ENCODE data around the gene COL6A1. TPM values are rescaled to one million over a fixed set of nuclear protein-coding genes. Genes with fewer than 3 reads are reported as not detected.
"Not testable (repeated sequence)": the region's sequence is repeated elsewhere in the genome, so short reads cannot be mapped to it uniquely, and the experiment has no call there.

The COL6A1 gene
- total RNA-seq, 1 experiment from 2014 or later, result 1.1 TPM

GRCh38 chr21:46005894-46006546 lies 24.4 kb downstream of the COL6A1 start:
- DNase-seq (ENCODE audit: low spot score), result not testable (repeated sequence)

GRCh38 chr21:46006547-46007491 lies 25.2 kb downstream of the COL6A1 start:
- DNase-seq (ENCODE audit: low spot score), result no peak

DNA sequence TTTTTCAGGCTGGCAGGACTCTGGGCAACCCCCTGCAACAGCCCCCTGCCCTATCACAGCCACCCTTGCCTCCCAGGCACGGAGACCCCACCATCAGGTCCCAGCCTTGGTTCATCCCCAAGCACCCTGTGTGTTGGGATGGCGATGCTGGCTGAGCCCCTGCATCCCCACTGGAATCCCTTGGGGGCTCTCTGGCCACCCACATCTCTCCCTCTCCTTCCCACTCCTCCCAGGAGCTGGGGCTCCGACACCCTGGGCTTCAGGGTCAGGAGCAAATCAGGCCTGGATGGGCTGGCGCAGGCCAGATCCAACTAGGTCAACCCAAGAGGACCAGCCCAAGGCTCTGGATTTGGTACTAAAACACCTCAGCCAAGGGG lies 25.9 kb downstream of the COL6A1 start:
- DNase-seq (ENCODE audit: low spot score), result no peak

DNA sequence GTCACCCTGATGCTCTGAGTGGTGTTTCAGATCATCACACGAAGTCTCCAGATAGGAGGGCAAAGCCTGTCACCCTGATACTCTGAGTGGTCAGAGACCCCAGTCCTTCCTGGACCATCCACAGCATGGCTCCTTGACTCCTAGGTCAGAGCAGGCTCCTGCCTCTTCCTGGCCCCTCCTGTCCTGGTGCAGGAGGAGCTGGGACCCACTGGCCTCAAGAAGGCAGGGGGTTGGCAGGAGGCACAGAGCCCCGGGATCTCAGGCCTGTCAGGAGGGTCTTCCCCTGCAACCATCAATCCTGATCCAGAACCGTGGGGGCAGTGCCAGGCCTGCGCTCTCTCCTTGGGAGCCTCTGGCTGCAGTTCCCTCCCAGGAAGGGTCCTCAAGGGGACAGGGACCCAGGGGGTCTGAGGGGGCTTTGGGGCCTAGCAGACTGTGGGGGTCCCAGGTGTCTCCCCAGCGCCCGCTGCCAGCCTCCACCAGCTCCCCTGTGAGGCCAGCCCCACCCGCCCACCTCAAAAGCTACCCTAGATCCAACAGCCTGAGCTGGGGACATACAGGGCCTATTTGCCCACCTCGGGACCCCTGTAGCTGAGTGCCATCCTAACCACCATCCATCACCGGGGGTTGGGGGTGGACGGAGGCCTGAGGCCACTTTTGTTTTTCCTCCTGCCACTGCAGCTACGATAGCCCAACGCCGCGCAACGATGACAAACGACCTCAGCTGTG lies 27.5 kb downstream of the COL6A1 start:
- DNase-seq (ENCODE audit: low spot score), result no peak

DNA sequence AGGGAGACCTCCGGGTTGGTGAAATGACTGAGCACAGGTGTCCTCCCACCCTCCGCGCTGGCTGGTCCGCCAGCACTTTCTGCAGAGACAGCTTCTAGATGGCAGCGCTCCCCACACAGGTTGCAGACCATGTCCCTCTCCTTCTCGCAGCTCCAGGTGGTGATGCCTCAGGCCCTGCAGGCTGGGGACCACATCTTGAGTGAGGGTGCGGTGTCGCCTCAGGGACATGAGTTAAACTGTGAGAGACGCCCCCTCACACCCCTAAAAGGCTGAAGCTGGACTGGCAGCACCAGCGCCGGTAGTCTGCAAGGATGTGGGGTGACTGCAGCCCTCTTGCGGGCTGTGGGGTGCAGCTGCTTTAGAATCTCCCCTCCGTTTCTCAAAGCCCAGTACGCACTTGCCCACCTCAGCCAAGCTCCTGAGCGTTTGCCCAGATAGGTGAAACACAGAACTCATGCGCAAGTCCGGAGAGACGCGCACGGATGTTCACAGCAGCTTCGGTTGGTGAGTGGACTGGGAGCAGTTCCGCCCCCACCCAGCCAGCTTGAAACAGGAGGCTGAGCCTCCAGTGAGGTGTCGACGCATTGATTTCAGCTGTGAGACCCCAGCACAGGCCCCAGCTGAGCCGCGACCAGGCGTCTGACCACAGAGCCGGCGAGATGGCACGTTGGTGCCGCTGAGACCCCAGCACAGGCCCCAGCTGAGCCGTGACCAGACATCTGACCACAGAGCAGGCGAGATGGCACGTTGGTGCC lies 28.6 kb downstream of the COL6A1 start:
- DNase-seq (ENCODE audit: low spot score), result no peak

GRCh38 chr21:46011267-46011967 lies 29.8 kb downstream of the COL6A1 start:
- no peak for DNase-seq (ENCODE audit: low spot score)

DNA sequence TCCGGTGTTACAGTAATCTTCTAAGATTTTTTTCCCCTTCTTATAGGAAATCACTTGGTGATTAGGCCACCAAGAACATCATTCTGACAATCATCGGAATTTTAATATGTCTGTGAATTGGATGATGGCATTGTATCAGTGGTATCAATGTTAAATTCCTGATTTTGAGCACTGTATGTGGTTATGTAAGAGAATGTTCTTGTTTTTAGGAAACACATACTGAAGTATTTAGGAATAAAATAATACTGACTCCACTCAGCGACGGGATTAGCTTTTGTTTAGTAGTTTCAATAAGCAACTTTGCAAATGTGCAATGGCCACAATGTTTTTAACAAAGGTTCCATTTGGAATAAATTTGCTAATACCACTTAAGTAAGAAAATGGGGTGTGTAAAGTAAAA lies 30.6 kb downstream of the COL6A1 start:
- no peak for DNase-seq (ENCODE audit: low spot score)

DNA sequence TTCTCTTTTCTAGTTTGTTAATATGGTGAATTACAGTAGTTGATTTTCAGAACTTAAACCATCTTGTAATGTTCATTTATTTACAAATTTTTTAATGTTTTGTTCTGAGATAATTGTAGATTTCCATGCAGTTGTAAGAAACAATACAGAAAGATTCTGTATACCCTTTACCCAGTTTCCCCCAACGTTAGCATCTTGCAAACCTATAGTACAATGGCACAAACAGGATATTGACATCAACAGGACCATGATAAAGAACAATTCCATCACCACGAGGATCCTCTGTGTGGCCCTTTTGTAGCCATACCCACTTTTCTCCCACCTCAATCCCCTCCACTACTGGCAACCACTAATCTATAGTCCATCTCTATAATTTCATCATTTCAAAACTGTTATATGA lies 33.3 kb downstream of the COL6A1 start:
- DNase-seq (ENCODE audit: low spot score), result no peak

- no peak for DNase-seq (ENCODE audit: low spot score)
Measured at GRCh38 chr21:46017148-46017547, 35.6 kb downstream of the COL6A1 start.

DNA sequence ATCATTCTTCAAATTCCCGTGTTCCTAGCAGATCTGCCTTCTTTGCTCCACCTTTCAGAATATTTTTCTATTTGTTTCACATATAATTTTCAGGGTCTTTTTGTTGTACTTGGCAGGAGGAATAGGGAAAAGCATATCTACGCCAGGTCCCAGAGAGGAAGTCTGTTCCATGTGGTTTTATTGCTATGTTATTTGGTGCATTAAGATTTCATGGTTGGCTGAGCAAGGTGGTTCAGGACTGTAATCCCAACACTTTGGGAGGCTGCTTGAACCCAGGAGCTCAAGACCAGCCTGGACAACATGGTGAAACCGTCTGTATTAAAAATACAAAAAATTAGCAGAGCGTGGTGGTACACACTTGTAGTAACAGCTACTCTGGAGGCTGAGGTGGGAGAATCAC lies 36.1 kb downstream of the COL6A1 start:
- DNase-seq (ENCODE audit: low spot score), result no peak

DNA sequence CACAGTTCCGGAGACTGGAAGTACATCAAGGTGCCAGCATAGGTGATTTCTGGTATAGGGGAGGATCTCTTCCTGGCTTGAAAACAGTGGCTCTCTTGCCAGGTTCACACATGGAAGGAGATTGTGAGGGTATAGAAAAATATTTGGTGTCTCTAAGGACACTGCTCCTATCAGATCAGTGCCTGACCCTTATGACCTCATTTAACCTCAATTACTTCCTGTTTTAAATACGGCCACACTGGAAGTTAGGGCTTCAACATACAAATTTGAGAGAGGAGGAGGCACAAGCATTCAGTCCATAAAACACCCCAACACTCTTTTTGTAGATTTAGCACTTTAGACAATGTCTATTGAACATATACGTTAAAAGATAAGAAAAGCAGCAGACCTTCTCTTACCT lies 37.0 kb downstream of the COL6A1 start:
- DNase-seq (ENCODE audit: low spot score), result no peak

- no peak for DNase-seq (ENCODE audit: low spot score)
Measured at GRCh38 chr21:46020581-46020980, 39.0 kb downstream of the COL6A1 start.

GRCh38 chr21:46021398-46021797 lies 39.8 kb downstream of the COL6A1 start:
- no peak for DNase-seq (ENCODE audit: low spot score)

DNA sequence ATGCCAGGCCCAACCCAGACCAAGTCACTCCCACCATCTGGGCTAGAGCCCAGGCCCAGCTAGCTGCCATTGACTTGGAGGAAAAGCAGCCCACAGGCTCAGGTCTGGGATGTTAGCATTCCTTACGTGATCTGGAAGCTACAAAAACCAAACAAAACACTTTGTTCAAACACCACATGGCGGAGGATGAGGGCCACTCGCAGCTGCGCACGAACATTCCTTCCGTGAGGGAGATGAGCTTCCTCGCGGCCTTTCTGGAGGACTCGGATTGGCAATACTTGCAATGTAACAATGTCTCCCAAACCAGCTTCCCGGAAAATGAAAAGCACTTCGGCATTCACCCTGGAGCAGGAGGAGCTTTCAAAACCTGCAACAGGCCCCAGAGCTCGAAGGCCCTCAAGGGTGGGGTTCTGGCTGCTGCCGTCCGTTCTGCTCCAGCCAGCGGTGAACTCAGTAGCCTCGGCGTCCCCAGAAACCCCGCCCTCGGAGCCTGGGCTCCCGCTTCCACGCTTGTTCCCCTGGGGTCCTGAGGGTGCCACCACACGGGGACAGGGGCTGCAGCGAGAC lies 40.5 kb downstream of the COL6A1 start:
- DNase-seq (ENCODE audit: low spot score), result no peak

GRCh38 chr21:46022551-46023525 lies 41.3 kb downstream of the COL6A1 start:
- no peak for DNase-seq (ENCODE audit: low spot score)

- DNase-seq (ENCODE audit: low spot score), result no peak
Measured at GRCh38 chr21:46023555-46023954, 42.0 kb downstream of the COL6A1 start.

- DNase-seq (ENCODE audit: low spot score), result no peak
Measured at GRCh38 chr21:46024141-46024540, 42.6 kb downstream of the COL6A1 start.

DNA sequence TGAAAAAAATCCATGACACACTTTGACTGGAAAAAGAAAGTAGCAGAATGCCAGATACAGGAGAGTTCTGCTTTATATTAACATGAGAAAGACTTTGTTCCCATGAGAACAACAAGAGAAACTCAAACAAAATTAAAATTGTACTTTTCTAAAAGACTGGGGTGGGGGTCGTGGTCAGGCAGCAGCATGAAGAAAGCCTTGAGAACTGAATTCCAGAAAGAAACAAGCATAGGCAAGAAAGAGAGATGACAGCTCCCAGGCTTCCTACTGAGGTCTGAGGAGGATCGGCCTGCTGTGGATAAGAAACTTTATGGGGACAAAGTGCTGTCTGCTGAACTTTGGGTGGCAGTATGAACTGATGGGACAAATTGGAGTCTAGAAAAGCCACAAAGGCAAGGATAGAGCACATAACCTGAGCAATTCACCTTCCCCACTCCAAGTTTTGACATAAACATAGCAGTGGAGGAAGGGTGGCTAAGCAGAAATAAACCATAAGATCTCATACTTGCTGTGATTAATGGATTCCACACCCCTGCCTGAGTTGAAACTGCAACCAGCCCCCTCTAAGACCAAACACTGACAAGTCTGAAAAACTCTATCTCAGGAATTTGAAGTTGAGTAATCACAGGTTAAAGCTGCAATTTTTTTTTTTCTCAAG lies 43.7 kb downstream of the COL6A1 start:
- no peak for DNase-seq (ENCODE audit: low spot score)
